Lower leg skin (tissue), 4 donors: ENCODE measurements around the gene ELF5. TPM values are rescaled to one million over a fixed set of nuclear protein-coding genes. Genes with fewer than 3 reads are reported as not detected.

ENCODE experiments used
- DNase-seq, 2 donors: peaks; one replicate each; pipeline ENCODE4 v3.0.0-alpha.2; 2019; ENCODE audit warnings: low spot score in 2 of 2
- H3K4me3 ChIP-seq: fragments of 200-600 bp; sonication (generic); 2 replicates; pipeline ENCODE4 v1.5.1; 2017; ENCODE audit warnings: mild to moderate bottlenecking, low read depth; ENCODE audit not compliant: poor library complexity, severe bottlenecking
- POLR2A ChIP-seq, 2 donors: fragments of 450-650 bp; IDR thresholded peaks; one replicate each; pipeline ENCODE4 v1.6.1; 2016 to 2017; ENCODE audit warnings: antibody characterized with exemption in 2 of 2, mild to moderate bottlenecking in 1 of 2, moderate library complexity in 1 of 2
- WGBS, 2 donors: methylation state at CpG; one replicate each; pipeline ENCODE4 v1.1.5; 2018; 5-methylcytosine and 5-hydroxymethylcytosine counted together
- intact Hi-C: fragments of 100-400 bp; cut with DNase I; formaldehyde crosslinking; loops from one replicate; pipeline ENCODE4 v1.15.0; 2023; ENCODE audit warnings: low total_unique reads
- total RNA-seq, 4 donors: library from RNA; depleted of rRNA; stranded (reverse); fragments of >200 nt; gene quantifications; one replicate each; pipeline ENCODE4 v1.1.0, GENCODE V29; 2016
- TF ChIP-seq, protein P1 (sequence below), 3 donors: fragments of 450-650 bp; IDR thresholded peaks; one replicate each; pipeline ENCODE4 v1.5.1; 2016; ENCODE audit warnings: antibody characterized with exemption in 3 of 3, mild to moderate bottlenecking in 3 of 3, moderate library complexity in 2 of 3

ELF5 gene
- total RNA-seq: 10 to 100 TPM in 2 of 4 donors, 1 to 10 TPM in 2; 1.9 to 13.5 (median 9.9) TPM

DNA sequence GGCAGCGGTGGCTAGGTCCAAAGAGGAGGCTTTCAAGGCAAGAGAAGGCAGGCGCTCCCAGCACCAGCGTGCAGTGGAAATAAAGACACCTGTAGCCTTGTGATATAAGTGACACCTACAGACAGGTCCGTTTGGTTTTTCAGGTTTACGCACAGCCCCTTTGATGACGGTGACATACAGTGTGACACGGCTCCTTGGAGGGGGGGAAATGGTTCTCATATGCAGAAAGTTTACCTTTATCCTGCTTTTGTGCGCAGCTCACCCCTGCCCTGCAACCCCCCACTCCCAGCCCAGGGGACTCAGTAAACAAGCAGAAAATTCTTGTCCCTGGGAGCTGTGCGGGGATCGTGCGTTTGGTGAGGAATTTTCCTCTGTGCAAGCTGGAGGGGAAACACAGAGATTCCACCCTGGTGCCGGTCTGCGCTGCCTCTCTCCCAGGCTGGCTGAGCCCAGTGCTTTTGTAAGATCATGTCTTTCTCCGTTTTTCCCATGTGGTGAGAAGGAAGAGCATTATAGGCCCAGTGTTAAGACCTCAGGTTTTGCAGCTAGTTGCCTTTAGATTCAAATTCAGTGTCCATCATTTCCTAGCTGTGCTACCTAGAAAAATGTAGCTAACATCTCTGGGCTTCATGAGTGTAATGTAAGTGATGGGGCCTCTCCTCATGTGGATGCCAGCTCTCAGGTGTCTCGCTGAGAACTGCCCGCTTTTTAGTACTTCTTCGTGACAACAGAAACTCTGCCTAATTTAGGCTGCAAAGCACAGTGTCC, at the start of gene ELF5:
Gene ELF5 (minus strand): TSS at position 113 of the 768 bp plus-strand sequence. CDS start 8,045 bp downstream, outside the sequence.
- 83 to 88% methylated on average over 17 of the region's 17 CpGs for WGBS, 2 donors
- TF ChIP-seq POLR2A (IDR thresholded peaks at IDR 0.05): no peak
- TF ChIP-seq, protein P1, sequence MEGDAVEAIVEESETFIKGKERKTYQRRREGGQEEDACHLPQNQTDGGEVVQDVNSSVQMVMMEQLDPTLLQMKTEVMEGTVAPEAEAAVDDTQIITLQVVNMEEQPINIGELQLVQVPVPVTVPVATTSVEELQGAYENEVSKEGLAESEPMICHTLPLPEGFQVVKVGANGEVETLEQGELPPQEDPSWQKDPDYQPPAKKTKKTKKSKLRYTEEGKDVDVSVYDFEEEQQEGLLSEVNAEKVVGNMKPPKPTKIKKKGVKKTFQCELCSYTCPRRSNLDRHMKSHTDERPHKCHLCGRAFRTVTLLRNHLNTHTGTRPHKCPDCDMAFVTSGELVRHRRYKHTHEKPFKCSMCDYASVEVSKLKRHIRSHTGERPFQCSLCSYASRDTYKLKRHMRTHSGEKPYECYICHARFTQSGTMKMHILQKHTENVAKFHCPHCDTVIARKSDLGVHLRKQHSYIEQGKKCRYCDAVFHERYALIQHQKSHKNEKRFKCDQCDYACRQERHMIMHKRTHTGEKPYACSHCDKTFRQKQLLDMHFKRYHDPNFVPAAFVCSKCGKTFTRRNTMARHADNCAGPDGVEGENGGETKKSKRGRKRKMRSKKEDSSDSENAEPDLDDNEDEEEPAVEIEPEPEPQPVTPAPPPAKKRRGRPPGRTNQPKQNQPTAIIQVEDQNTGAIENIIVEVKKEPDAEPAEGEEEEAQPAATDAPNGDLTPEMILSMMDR (IDR thresholded peaks at IDR 0.05): no peak
- DNase-seq: no peak
- no peak within 1 kb of the TSS for H3K4me3 ChIP-seq
- intact Hi-C loops: no loop called here

DNA sequence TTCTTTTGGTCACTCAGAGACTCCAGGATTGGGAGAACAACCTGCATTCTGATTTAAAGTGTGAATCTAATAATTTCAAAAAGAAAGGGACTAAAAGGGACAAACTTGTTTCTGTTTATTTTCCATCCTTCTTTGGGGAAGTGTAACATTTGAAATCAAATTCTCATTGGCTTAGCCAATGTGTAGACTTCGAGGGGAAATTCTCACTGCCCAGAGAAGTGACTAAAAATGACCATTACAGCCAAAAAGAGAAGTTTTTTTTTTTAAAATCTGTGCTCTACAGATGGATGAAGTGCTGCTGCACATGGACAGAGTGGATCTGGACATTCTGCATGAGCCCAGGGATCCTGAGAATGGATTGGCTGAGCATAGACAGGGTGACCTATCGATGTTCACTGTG, 49.4 kb upstream of the ELF5 start:
- H3K4me3 ChIP-seq: no peak overlapping the region
- TF ChIP-seq, protein P1 (IDR thresholded peaks at IDR 0.05): no peak
- TF ChIP-seq POLR2A (IDR thresholded peaks at IDR 0.05): no peak
- DNase-seq: no peak
- intact Hi-C loops: no loop called here
- 81 to 84% methylated on average over 2 of the region's 2 CpGs for WGBS, 2 donors

DNA sequence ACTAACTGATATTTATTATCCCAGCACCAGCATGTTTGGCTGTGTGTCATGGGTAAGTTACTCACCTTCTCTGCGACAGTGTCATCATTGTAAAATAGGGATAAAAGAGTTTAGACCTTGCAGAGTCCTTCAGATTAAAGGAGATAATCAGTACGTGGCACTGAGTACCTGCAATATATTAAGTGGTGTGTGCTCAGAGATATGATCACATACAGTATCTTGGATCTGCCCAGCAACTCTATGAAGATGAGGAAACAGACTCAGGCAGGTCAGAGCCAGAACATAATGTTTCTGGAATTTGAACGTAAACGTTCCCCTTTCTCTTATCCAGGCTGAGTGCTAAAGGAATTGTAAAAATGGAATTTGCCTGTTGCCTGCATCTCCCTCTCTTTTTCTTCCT, 46.9 kb upstream of the ELF5 start:
- TF ChIP-seq, protein P1 (IDR thresholded peaks at IDR 0.05): no peak
- TF ChIP-seq POLR2A (IDR thresholded peaks at IDR 0.05): no peak
- H3K4me3 ChIP-seq: no peak overlapping the region
- intact Hi-C loops: no loop called here
- no peak for DNase-seq
- 46 to 53% methylated on average over 4 of the region's 4 CpGs for WGBS, 2 donors

DNA sequence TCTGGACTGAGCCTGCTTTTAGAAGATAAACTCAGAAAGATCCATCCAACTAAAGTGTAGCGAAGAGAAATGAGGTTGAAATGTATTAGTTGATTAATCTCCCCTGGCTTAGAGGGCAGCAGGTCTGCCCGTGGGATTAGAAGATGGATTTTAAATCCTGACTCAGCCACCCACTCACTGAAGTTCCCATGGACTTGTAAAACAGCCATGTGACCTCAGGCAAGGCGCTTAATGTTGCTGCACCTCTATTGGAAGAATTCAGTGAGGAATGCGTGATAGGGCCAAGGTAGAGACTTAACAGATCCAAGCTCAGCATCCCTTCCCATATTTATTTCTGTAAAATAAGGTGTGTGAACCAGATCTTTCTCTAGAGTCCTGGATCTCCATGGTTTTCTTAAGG, 45.1 kb upstream of the ELF5 start:
- intact Hi-C loops: no loop called here
- TF ChIP-seq, protein P1 (IDR thresholded peaks at IDR 0.05): no peak
- TF ChIP-seq POLR2A (IDR thresholded peaks at IDR 0.05): no peak
- no peak overlapping the region for H3K4me3 ChIP-seq
- peak in 1 of 2 donors; percentile 42 for DNase-seq
- WGBS, 2 donors: 51 to 57% methylated on average over 4 of the region's 4 CpGs

DNA sequence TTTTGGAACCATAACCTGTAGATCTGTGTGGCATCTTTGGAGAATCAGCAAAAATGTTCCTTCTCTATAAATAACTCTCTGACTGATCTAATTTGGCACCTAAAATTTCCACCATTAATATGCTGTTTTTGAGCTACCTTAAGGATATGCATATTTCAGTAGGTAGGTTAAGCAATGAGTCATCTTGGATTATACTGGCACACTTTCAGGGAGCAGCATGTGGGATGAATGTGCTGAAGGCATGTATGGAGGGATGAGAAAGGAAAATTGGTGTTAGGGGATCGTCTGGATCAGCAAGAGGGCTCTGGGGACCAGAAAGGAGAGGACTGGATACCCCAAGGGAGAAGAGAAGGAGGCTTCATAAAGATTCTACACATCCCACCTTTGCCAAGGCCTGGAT, 44.6 kb upstream of the ELF5 start:
- 16 to 19% methylated on average over 1 of the region's 1 CpG for whole genome bisulfite sequencing, 2 donors
- TF ChIP-seq POLR2A (IDR thresholded peaks at IDR 0.05): no peak
- TF ChIP-seq, protein P1 (IDR thresholded peaks at IDR 0.05): no peak
- no peak overlapping the region for H3K4me3 ChIP-seq
- peak in 1 of 2 donors; percentile 64 for DNase-seq
- intact Hi-C loops: no loop called here
